Left ventricle myocardium inferior (tissue), 1 donor: ENCODE results near the gene ZMIZ1. TPM values are rescaled to one million over a fixed set of nuclear protein-coding genes. Genes with fewer than 3 reads are reported as not detected.
A peak's percentile ranks its signal among the peaks of the same experiment; 100 is the strongest.

Source experiments
- DNase-seq: peaks from one replicate; pipeline ENCODE4 v3.0.0-alpha.2; 2020
- H3K27ac ChIP-seq: fragments of 200-600 bp; replicated peaks from 2 replicates; pipeline ENCODE4 v1.8.0; 2021
- H3K27me3 ChIP-seq: fragments of 200-600 bp; 2 replicates; pipeline ENCODE4 v1.8.0; 2021; ENCODE audit warnings: low read depth
- H3K36me3 ChIP-seq: fragments of 200-600 bp; 2 replicates; pipeline ENCODE4 v1.8.0; 2021
- H3K4me1 ChIP-seq: fragments of 200-600 bp; 2 replicates; pipeline ENCODE4 v1.8.0; 2021
- H3K4me3 ChIP-seq: fragments of 200-600 bp; 2 replicates; pipeline ENCODE4 v1.8.0; 2021; ENCODE audit warnings: mild to moderate bottlenecking, moderate library complexity
- H3K9me3 ChIP-seq: fragments of 200-600 bp; replicated peaks from 2 replicates; pipeline ENCODE4 v1.8.0; 2021
- intact Hi-C: fragments of 100-400 bp; cut with micrococcal nuclease; formaldehyde crosslinking; loops from one replicate; pipeline ENCODE4 v1.11.0; 2022
- total RNA-seq: library from RNA; stranded (reverse); fragmentation: NEBNext Ultra II Directional; extraction: Animal tissue kit (Norgen Biotek cat#: 25700); gene quantifications from one replicate; pipeline ENCODE4 v1.2.1, GENCODE V29; 2021
- TF ChIP-seq, protein P1 (sequence below): fragments of 200-600 bp; IDR thresholded peaks from 2 replicates; pipeline ENCODE4 v1.8.0; 2021; ENCODE audit warnings: antibody characterized with exemption, mild to moderate bottlenecking, borderline replicate concordance
- donor health status: DM: no; HTN: yes; CAD: no; lungs with severe emphysema.

ZMIZ1 gene
- total RNA-seq, 1 donor from 2014 or later = 55.9 TPM

DNA sequence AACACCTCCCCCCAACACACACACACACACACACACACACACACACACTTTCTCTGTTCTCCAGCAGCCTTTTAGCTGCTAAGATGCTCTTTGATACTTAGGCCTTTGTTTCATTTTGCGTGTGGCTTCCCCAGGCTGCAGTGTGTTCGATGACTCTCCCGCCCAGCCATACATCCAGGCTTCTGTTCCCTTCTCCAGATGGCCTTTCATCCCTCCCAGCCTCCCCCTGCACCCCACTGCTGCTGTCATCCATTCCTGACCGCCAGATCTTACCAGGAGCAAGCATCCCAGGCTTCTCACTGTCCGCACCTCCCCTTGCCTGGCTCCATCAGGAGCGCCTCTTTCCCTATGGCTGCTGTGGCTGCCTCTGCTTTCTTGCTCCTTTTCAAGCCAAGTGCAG, 200.7 kb downstream of the ZMIZ1 start:
- Histone ChIP-seq H3K27me3 (no peaks in the 10 kb centered on the region), H3K36me3 (no peaks in the 10 kb centered on the region), H3K4me3 (no peak overlapping the region), H3K27ac (peak overlapping the region; percentile 93), H3K4me1 (peaks cover 100% of the 10 kb centered on the region), H3K9me3 (no peaks in the 10 kb centered on the region)
- TF ChIP-seq, protein P1, sequence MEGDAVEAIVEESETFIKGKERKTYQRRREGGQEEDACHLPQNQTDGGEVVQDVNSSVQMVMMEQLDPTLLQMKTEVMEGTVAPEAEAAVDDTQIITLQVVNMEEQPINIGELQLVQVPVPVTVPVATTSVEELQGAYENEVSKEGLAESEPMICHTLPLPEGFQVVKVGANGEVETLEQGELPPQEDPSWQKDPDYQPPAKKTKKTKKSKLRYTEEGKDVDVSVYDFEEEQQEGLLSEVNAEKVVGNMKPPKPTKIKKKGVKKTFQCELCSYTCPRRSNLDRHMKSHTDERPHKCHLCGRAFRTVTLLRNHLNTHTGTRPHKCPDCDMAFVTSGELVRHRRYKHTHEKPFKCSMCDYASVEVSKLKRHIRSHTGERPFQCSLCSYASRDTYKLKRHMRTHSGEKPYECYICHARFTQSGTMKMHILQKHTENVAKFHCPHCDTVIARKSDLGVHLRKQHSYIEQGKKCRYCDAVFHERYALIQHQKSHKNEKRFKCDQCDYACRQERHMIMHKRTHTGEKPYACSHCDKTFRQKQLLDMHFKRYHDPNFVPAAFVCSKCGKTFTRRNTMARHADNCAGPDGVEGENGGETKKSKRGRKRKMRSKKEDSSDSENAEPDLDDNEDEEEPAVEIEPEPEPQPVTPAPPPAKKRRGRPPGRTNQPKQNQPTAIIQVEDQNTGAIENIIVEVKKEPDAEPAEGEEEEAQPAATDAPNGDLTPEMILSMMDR = no peak
- no peak for DNase-seq
- intact Hi-C loops = no loop called here

DNA sequence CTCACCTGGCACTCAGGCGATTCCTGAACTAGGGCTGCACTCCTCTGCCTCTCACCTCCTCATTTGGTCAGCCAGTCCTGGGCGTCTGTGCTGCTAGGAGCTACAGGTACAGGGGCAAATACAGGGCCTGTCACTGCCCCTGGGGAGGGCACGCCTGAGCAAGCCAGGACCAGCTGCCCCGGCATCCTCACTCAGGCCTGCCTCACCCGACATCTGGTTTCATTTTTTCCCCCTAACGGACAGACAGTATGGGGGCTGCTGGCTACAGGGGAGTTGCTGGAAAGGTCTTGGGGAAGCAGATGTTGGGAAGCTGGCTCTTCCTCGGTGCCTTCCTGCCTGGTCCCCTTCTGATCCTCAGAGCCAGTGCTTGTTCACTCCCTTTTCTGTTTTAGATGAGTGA, 201.2 kb downstream of the ZMIZ1 start:
- TF ChIP-seq, protein P1 = no peak
- no peaks in the 10 kb centered on the region for H3K9me3 ChIP-seq
- H3K27ac ChIP-seq = peak overlapping the region; percentile 93
- H3K27me3 ChIP-seq = no peaks in the 10 kb centered on the region
- intact Hi-C loops = loop anchor here (10.0 kb wide), 1 partner anchor 45 kb away; no protein-coding TSS in a partner anchor
- no peaks in the 10 kb centered on the region for H3K36me3 ChIP-seq
- no peak overlapping the region for H3K4me3 ChIP-seq
- DNase-seq = no peak
- peaks cover 100% of the 10 kb centered on the region for H3K4me1 ChIP-seq

GRCh38 chr10:79270466-79271246, 201.9 kb downstream of the ZMIZ1 start:
- Histone ChIP-seq H3K4me1 (peaks cover 100% of the 10 kb centered on the region), H3K36me3 (no peaks in the 10 kb centered on the region), H3K27ac (peak overlapping the region; percentile 93), H3K9me3 (no peaks in the 10 kb centered on the region), H3K4me3 (no peak overlapping the region), H3K27me3 (no peaks in the 10 kb centered on the region)
- DNase-seq = peak; percentile 60
- intact Hi-C loops = loop anchor here (10.0 kb wide), 1 partner anchor 46 kb away; no protein-coding TSS in a partner anchor
- TF ChIP-seq, protein P1 = no peak

GRCh38 chr10:79272353-79272752, 203.6 kb downstream of the ZMIZ1 start:
- Histone ChIP-seq H3K9me3 (no peaks in the 10 kb centered on the region), H3K4me1 (peaks cover 100% of the 10 kb centered on the region), H3K4me3 (no peak overlapping the region), H3K36me3 (peaks cover 8% of the 10 kb centered on the region), H3K27me3 (no peaks in the 10 kb centered on the region), H3K27ac (peak overlapping the region; percentile 93)
- DNase-seq = no peak
- intact Hi-C loops = loop anchor here (10.0 kb wide), 1 partner anchor 48 kb away; no protein-coding TSS in a partner anchor
- TF ChIP-seq, protein P1 = no peak

GRCh38 chr10:79273604-79274003, 204.8 kb downstream of the ZMIZ1 start:
- Histone ChIP-seq H3K36me3 (peaks cover 18% of the 10 kb centered on the region), H3K4me1 (peaks cover 97% of the 10 kb centered on the region), H3K9me3 (no peaks in the 10 kb centered on the region), H3K4me3 (peak overlapping the region; percentile 35), H3K27me3 (no peaks in the 10 kb centered on the region), H3K27ac (peak overlapping the region; percentile 93)
- TF ChIP-seq, protein P1 = no peak
- peak; percentile 62 for DNase-seq
- intact Hi-C loops = loop anchor here (10.0 kb wide), 1 partner anchor 49 kb away; no protein-coding TSS in a partner anchor
